B cell (primary cell): Measurements from ENCODE around the gene ATXN7L2. TPM values are rescaled to one million over a fixed set of nuclear protein-coding genes. Genes with fewer than 3 reads are reported as not detected.

Experiments used
- ATAC-seq: fragments of 200-7000 bp; cut with Tn5 transposase; one replicate; pipeline ENCODE4 v1.10.0; 2021; ENCODE audit warnings: low read depth, mild to moderate bottlenecking, moderate number of reproducible peaks, moderate library complexity
- CTCF ChIA-PET: fragments of 350-600 bp; sonication (Branson Sonifier 250); formaldehyde crosslinking; loops from one replicate; lab custom pipeline; 2021; ENCODE audit warnings: antibody characterized with exemption, inconsistent platforms; lab: Charles Lee
- POLR2A ChIA-PET: fragments of 350-600 bp; sonication (Branson Sonifier 250); formaldehyde crosslinking; loops from one replicate; lab custom pipeline; 2021; ENCODE audit warnings: antibody characterized with exemption; lab: Charles Lee
- DNase-seq: peaks from one replicate; pipeline ENCODE4 v3.0.0; 2013
- H2AFZ ChIP-seq: 2 replicates; pipeline ENCODE4 v1.6.1; 2012; ENCODE audit warnings: mild to moderate bottlenecking, low read depth, low read length; ENCODE audit not compliant: insufficient read depth, poor library complexity, severe bottlenecking
- H3K27ac ChIP-seq, 2 donors: 1 replicate in 1 of 2; 2 replicates in 1 of 2; pipeline ENCODE4 v1.5.1; 2012 to 2013; ENCODE audit warnings: low read length in 2 of 2, mild to moderate bottlenecking in 2 of 2, moderate library complexity in 1 of 2
- H3K27me3 ChIP-seq, 4 experiments: fragments of 200-600 bp in 1 of 4; sonication (generic) in 1 of 4; replicated peaks in 1 of 4; 1 replicate in 2 of 4; 2 replicates in 2 of 4; pipeline versions ENCODE4 v1.6.1 to v1.7.0; 2013 to 2016; ENCODE audit warnings: low read length in 3 of 4, mild to moderate bottlenecking in 2 of 4, mixed read lengths in 1 of 4, moderate library complexity in 1 of 4; ENCODE audit not compliant: insufficient read depth in 4 of 4, control insufficient read depth in 3 of 4; ENCODE audit errors: control extremely low read depth in 1 of 4
- H3K36me3 ChIP-seq, 2 experiments: replicated peaks in 1 of 2; 1 replicate in 1 of 2; 2 replicates in 1 of 2; pipeline versions ENCODE4 v1.6.1 to v1.7.1; 2013; ENCODE audit warnings: low read length in 1 of 2; ENCODE audit not compliant: insufficient read depth in 2 of 2, control insufficient read depth in 1 of 2; ENCODE audit errors: control extremely low read depth in 1 of 2, extremely low read depth in 1 of 2
- H3K4me1 ChIP-seq, 2 donors: fragments of 200-600 bp in 1 of 2; sonication (generic) in 1 of 2; 1 replicate in 1 of 2; 2 replicates in 1 of 2; pipeline versions ENCODE4 v1.5.1 to v1.6.1; 2013 to 2017; ENCODE audit warnings: low read length in 2 of 2; ENCODE audit not compliant: control insufficient read depth in 2 of 2, insufficient read depth in 2 of 2
- H3K4me2 ChIP-seq: replicated peaks from 2 replicates; pipeline ENCODE3; 2012; ENCODE audit warnings: mild to moderate bottlenecking, low read depth, low read length; ENCODE audit not compliant: poor library complexity, severe bottlenecking
- H3K4me3 ChIP-seq, 5 experiments: fragments of 200-600 bp in 1 of 5; sonication (generic) in 1 of 5; 1 replicate in 3 of 5; 2 replicates in 2 of 5; pipeline versions ENCODE4 v1.5.1 to v1.7.0; 2011 to 2016; ENCODE audit warnings: low read length in 4 of 5, mild to moderate bottlenecking in 4 of 5, low read depth in 2 of 5, control low read depth in 1 of 5, moderate library complexity in 1 of 5; ENCODE audit not compliant: insufficient read depth in 1 of 5; ENCODE audit errors: control extremely low read depth in 1 of 5, extremely low read depth in 1 of 5
- H3K79me2 ChIP-seq: fragments of 200-600 bp; sonication (generic); one replicate; pipeline ENCODE4 v1.6.0; 2016; ENCODE audit warnings: low read length; ENCODE audit not compliant: control insufficient read depth, insufficient read depth
- H3K9ac ChIP-seq: fragments of 200-600 bp; sonication (generic); 2 replicates; pipeline ENCODE4 v1.6.1; 2017; ENCODE audit warnings: mild to moderate bottlenecking, low read length, moderate library complexity
- H3K9me3 ChIP-seq, 3 donors: one replicate each; pipeline versions ENCODE4 v1.6.1 to v1.7.1; 2013; ENCODE audit warnings: low read length in 2 of 3; ENCODE audit not compliant: control insufficient read depth in 2 of 3, insufficient read depth in 1 of 3; ENCODE audit errors: control extremely low read depth in 1 of 3
- H4K20me1 ChIP-seq: 2 replicates; pipeline ENCODE4 v1.6.0; 2012; ENCODE audit warnings: mild to moderate bottlenecking, low read length; ENCODE audit not compliant: insufficient read depth, control insufficient read depth, poor library complexity, severe bottlenecking
- H3K27ac Mint-ChIP-seq: one replicate; pipeline ENCODE4 v1.8.0; 2021; ENCODE audit warnings: mixed read lengths
- H3K27me3 Mint-ChIP-seq: one replicate; pipeline ENCODE4 v1.8.0; 2021; ENCODE audit warnings: mixed read lengths
- H3K4me1 Mint-ChIP-seq: one replicate; pipeline ENCODE4 v1.8.0; 2021; ENCODE audit warnings: mixed read lengths
- H3K4me3 Mint-ChIP-seq: one replicate; pipeline ENCODE4 v1.8.0; 2021; ENCODE audit warnings: mixed read lengths
- H3K9me3 Mint-ChIP-seq: one replicate; pipeline ENCODE4 v1.8.0; 2022; ENCODE audit warnings: mixed read lengths; ENCODE audit not compliant: insufficient read depth
- EZH2 ChIP-seq: IDR thresholded peaks from 2 replicates; pipeline ENCODE4 v1.6.1; 2012; ENCODE audit warnings: borderline replicate concordance, low read depth, mild to moderate bottlenecking, moderate library complexity, low read length; ENCODE audit not compliant: insufficient read depth, poor library complexity, severe bottlenecking
- WGBS: methylation state at CpG from one replicate; pipeline ENCODE4 v1.1.5; 2013; ENCODE audit warnings: missing lambda C conversion rate; ENCODE audit not compliant: insufficient coverage; 5-methylcytosine and 5-hydroxymethylcytosine counted together
- intact Hi-C: fragments of 100-400 bp; cut with micrococcal nuclease; formaldehyde crosslinking; loops from one replicate; pipeline ENCODE4 v1.10.0; 2022
- polyA plus RNA-seq: library from polyadenylated mRNA; depleted of rRNA; stranded (reverse); fragments of >200 nt; gene quantifications from 2 replicates; pipeline ENCODE4 v1.2.3, GENCODE V29; 2012
- total RNA-seq, 2 donors: library from RNA; stranded (reverse); fragments of 120-200 nt in 1 of 2; gene quantifications; 1 replicate in 1 of 2; 2 replicates in 1 of 2; pipeline versions ENCODE4 v1.2.3 to v1.2.4, GENCODE V29; 2013 to 2022
- TF ChIP-seq, protein P1 (sequence below): fragments of 200-600 bp; IDR thresholded peaks from one replicate; pipeline ENCODE4 v1.8.0; 2022; ENCODE audit warnings: antibody characterized with exemption, mild to moderate bottlenecking

The ATXN7L2 gene
- total and polyA plus RNA-seq, 2 donors (not counting 1 experiment from before 2014, with no cell fraction given) = 10.9 to 12.4 TPM

DNA sequence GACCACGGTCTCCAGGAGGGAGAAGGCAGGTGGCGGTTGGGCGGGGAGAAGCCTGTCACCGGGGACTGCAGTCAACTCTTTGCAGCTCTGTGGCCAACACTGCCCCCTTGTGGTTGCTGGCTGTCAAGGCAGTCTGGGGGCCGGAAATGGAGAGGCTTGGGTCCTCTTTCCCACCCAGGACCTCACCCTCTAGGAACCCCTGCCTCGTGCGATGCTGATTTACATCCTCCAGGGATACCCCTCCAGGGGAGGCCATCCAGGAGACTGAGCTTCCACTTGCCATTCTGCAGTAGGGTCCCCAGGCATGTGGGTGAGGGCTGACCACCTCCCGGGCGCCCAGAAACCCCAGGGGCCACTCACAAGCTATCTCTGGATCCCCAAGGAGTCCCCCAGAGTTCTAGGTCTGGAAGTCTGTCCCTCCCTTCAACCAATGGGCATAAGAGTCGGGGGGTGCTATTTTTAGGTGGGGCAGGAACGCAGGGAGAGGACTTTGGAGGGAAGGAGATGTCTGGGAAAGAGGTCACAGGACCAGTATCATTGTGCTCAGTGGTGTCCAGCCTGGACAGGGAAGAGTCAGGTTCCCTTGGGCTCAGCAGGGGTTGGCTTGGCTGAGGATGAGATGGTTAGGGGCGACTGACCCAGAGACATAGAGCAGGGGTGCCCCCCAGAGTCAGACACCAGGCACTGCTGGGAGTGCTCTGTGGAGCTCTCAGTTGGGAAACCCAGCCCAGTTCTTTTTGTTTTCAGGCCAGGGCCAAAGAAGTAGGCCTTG, 48.8 kb downstream of the ATXN7L2 start:
- peak; percentile 90 for ATAC-seq
- H3K4me1 Mint-ChIP-seq = peaks cover 11% of the 10 kb centered on the region
- Histone ChIP-seq H3K9ac (peak overlapping the region; percentile 63), H2AFZ (peak overlapping the region; percentile 91), H3K27me3 (no peaks in the 10 kb centered on the region), H3K36me3 (no peaks in the 10 kb centered on the region), H3K4me1 (peaks cover 4 to 11% of the 10 kb centered on the region in 2 donors), H3K79me2 (no peaks in the 10 kb centered on the region), H3K4me3 (peak overlapping the region in 4 of 5 experiments; percentile 37 to 67 (median 52)), H3K9me3 (no peaks in the 10 kb centered on the region), H3K4me2 (peak overlapping the region; percentile 86), H4K20me1 (no peaks in the 10 kb centered on the region), H3K27ac (peak overlapping the region in 1 of 2 donors; percentile 21)
- peak overlapping the region; percentile 90 for H3K4me3 Mint-ChIP-seq
- ChIA-PET POLR2A (interaction anchor here (0.6 to 2.6 kb wide), 2 partner anchors 23 to 42 kb away, joined by 3 to 19 read pairs; partner anchors contain the start of gene AMIGO1), CTCF (interaction anchor here (0.6 to 21.6 kb wide), 36 partner anchors 9 to 1949 kb away, joined by 3 to 926 read pairs (median 6); partner anchors contain the start of genes AMIGO1, AMPD2, ATXN7L2 and CYB561D1)
- WGBS = 3% methylated on average over 9 of the region's 12 CpGs
- no peaks in the 10 kb centered on the region for H3K27me3 Mint-ChIP-seq
- TF ChIP-seq, protein P1, sequence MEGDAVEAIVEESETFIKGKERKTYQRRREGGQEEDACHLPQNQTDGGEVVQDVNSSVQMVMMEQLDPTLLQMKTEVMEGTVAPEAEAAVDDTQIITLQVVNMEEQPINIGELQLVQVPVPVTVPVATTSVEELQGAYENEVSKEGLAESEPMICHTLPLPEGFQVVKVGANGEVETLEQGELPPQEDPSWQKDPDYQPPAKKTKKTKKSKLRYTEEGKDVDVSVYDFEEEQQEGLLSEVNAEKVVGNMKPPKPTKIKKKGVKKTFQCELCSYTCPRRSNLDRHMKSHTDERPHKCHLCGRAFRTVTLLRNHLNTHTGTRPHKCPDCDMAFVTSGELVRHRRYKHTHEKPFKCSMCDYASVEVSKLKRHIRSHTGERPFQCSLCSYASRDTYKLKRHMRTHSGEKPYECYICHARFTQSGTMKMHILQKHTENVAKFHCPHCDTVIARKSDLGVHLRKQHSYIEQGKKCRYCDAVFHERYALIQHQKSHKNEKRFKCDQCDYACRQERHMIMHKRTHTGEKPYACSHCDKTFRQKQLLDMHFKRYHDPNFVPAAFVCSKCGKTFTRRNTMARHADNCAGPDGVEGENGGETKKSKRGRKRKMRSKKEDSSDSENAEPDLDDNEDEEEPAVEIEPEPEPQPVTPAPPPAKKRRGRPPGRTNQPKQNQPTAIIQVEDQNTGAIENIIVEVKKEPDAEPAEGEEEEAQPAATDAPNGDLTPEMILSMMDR = peak; percentile 93
- TF ChIP-seq EZH2 = no peak
- intact Hi-C loops = loop anchor here (1.0 kb wide), 5 partner anchors 16 to 133 kb away; partner anchors contain the start of genes CYB561D1, GNAI3 and PSMA5
- DNase-seq = peak; percentile 88
- peak overlapping the region; percentile 87 for H3K27ac Mint-ChIP-seq
- H3K9me3 Mint-ChIP-seq = no peaks in the 10 kb centered on the region

DNA sequence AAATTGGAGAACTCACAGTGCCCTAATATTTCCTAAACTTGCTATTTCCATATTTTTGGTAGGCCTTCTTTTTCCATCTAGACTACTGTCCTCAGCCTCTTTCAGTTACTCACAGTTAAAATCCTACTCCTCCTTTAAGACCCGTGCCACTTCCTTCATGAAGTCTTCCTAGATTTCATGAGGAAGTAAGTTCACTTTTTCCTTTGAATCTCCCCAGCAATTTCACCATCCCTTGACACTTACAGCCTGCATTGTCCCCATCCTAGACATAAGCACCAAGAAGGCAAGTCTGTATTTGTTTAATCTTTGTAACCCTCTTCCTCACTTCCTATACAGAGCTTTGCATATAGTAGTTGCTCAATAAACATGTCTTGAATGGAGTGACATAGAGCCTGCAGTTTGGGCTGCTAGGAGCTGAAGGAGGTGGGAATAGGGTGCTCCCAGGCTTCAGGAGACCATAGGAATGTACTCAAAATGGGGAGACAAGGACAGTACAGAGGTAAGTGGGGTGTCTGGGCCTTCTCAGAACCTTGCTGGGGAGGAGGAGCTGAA, 50.7 kb downstream of the ATXN7L2 start:
- Histone ChIP-seq H3K27ac (no peak overlapping the region), H3K36me3 (no peaks in the 10 kb centered on the region), H2AFZ (no peak overlapping the region), H3K4me2 (no peak overlapping the region), H3K27me3 (no peaks in the 10 kb centered on the region), H3K4me3 (no peak overlapping the region), H4K20me1 (no peaks in the 10 kb centered on the region), H3K4me1 (peaks cover 4 to 11% of the 10 kb centered on the region in 2 donors), H3K9me3 (no peaks in the 10 kb centered on the region), H3K79me2 (no peaks in the 10 kb centered on the region), H3K9ac (no peak overlapping the region)
- no CpG with 5 or more reads among the region's 1 CpG for WGBS
- POLR2A ChIA-PET = no interaction called here
- Mint-ChIP-seq H3K4me1 (peaks cover 11% of the 10 kb centered on the region), H3K4me3 (no peak overlapping the region), H3K9me3 (no peaks in the 10 kb centered on the region), H3K27ac (no peak overlapping the region), H3K27me3 (no peaks in the 10 kb centered on the region)
- no peak for DNase-seq
- CTCF ChIA-PET = interaction anchor here (1.1 to 21.6 kb wide), 9 partner anchors 12 to 450 kb away, joined by 3 to 926 read pairs (median 4); partner anchors contain the start of genes AHCYL1, AMIGO1, ATXN7L2 and CYB561D1
- no peak for ATAC-seq
- intact Hi-C loops = no loop called here
- TF ChIP-seq, protein P1 = no peak
- no peak for TF ChIP-seq EZH2
